Ascending aorta (tissue), 2 donors: ENCODE results near the gene COG5. TPM values are rescaled to one million over a fixed set of nuclear protein-coding genes. Genes with fewer than 3 reads are reported as not detected.

ENCODE experiments used
- DNase-seq, 2 donors: peaks; one replicate each; pipeline ENCODE4 v3.0.0-alpha.2; 2019; ENCODE audit warnings: low spot score in 2 of 2
- H3K27ac ChIP-seq, 2 donors: fragments of 200-600 bp; sonication (generic); one replicate each; pipeline ENCODE4 v1.5.1; 2016 to 2017; ENCODE audit warnings: mild to moderate bottlenecking in 1 of 2
- H3K27me3 ChIP-seq: fragments of 200-600 bp; sonication (generic); one replicate; pipeline ENCODE4 v1.5.1; 2017
- H3K36me3 ChIP-seq, 2 donors: fragments of 200-600 bp; sonication (generic); one replicate each; pipeline ENCODE4 v1.5.1; 2016
- H3K4me1 ChIP-seq, 2 donors: fragments of 200-600 bp; sonication (generic); one replicate each; pipeline ENCODE4 v1.5.1; 2016 to 2017; ENCODE audit warnings: mild to moderate bottlenecking in 1 of 2
- H3K4me3 ChIP-seq, 2 donors: fragments of 200-600 bp; sonication (generic); one replicate each; pipeline ENCODE4 v1.5.1; 2016 to 2017; ENCODE audit warnings: mild to moderate bottlenecking in 1 of 2
- H3K9me3 ChIP-seq, 2 donors: fragments of 200-600 bp; sonication (generic); one replicate each; pipeline ENCODE4 v1.5.1; 2016
- intact Hi-C: fragments of 100-400 bp; cut with DNase I; formaldehyde crosslinking; loops from one replicate; pipeline ENCODE4 v1.15.1; 2023
- total RNA-seq: library from RNA; depleted of rRNA; stranded (reverse); fragments of >200 nt; gene quantifications from one replicate; pipeline ENCODE4 v1.1.0, GENCODE V29; 2016
- TF ChIP-seq, protein P1 (sequence below), 3 experiments: fragments of 200-600 bp in 2 of 3; fragments of 450-650 bp in 1 of 3; sonication (generic) in 2 of 3; IDR thresholded peaks; one replicate each; pipeline ENCODE4 v1.5.1; 2016 to 2019; ENCODE audit warnings: antibody characterized with exemption in 3 of 3, mild to moderate bottlenecking in 1 of 3, moderate library complexity in 1 of 3

Gene COG5
- total RNA-seq, 1 donor from 2014 or later, result 16.8 TPM

DNA sequence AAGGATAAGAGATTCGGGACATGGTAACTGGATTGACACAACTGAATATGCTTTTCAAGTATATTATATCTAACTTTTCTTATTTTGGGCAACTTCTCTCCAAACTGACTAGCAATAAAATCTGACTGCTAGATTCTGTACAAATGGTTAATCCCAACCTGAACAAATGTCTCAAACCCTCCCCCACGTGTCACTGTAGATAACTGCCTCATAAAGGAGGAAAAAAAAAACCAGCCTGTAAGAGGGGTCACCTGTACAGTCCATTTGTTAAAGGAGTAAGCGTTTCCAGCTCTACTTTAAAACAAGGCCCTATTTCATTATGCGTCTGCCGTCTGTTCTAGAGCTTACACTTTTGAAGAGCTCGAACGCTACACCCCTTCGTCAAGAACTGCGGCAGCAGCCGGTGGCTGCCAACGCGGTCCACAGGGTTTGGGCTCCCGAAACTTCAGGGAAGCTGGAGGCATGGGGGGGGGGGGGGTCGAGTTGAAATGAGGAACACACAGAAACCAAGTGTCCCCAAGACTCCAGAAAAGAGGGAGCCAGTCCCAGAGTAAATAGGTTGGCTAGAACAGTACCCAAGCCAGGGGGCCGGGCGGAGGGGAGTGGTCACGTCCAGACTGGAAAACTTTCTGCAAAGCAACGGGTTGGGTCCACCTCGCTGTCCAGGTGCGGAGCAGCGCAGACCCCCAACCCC is 492 bp downstream of the COG5 start:
- H3K9me3 ChIP-seq, result no peaks in the 10 kb centered on the region
- H3K4me1 ChIP-seq, result peaks cover 3 to 21% of the 10 kb centered on the region in 2 donors
- no peaks in the 10 kb centered on the region for H3K27me3 ChIP-seq
- peak overlapping the region; percentile 94 to 96 for H3K4me3 ChIP-seq
- no peaks in the 10 kb centered on the region for H3K36me3 ChIP-seq
- TF ChIP-seq, protein P1, sequence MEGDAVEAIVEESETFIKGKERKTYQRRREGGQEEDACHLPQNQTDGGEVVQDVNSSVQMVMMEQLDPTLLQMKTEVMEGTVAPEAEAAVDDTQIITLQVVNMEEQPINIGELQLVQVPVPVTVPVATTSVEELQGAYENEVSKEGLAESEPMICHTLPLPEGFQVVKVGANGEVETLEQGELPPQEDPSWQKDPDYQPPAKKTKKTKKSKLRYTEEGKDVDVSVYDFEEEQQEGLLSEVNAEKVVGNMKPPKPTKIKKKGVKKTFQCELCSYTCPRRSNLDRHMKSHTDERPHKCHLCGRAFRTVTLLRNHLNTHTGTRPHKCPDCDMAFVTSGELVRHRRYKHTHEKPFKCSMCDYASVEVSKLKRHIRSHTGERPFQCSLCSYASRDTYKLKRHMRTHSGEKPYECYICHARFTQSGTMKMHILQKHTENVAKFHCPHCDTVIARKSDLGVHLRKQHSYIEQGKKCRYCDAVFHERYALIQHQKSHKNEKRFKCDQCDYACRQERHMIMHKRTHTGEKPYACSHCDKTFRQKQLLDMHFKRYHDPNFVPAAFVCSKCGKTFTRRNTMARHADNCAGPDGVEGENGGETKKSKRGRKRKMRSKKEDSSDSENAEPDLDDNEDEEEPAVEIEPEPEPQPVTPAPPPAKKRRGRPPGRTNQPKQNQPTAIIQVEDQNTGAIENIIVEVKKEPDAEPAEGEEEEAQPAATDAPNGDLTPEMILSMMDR (IDR thresholded peaks at IDR 0.05), result no peak
- DNase-seq, result peak in 1 of 2 donors; percentile 21
- peak overlapping the region; percentile 96 to 97 for H3K27ac ChIP-seq
- intact Hi-C loops, result loop anchor here (1.0 to 10.0 kb wide), 5 partner anchors 17 to 179 kb away; partner anchors contain the start of genes BCAP29 and CBLL1

DNA sequence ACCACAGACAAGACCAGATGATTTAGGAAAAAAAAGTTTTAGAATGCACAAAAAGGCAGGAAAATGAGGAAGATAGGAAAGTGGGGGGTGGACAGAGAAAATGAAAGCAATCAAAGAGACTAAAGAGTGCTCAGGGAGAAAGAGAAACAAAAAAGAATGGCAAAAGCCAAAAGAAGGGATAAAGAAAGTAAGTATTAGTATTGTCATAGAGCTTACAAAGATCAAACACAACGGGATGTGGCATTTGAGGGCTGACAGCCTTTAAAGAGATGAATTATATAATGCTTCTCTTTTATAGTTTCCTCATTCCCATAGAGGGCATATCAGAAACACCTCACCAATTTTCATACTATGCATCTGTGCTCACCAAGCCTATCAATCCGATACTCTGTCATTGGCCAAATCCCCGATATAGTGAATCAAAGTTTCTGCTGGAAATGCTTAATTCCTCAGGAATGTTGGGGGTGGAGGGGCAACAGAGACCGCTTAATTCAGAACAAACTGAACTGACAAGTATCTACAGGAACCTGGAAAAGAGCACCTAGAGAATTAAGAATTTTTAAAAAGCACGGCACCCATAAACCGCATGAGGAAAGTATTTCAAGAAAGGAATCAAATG is 2.7 kb downstream of the COG5 start:
- intact Hi-C loops, result loop anchor here (5.0 to 10.0 kb wide), 3 partner anchors 99 to 181 kb away; partner anchors contain the start of gene CBLL1
- peaks cover 3 to 21% of the 10 kb centered on the region in 2 donors for H3K4me1 ChIP-seq
- DNase-seq, result no peak
- H3K9me3 ChIP-seq, result no peaks in the 10 kb centered on the region
- no peaks in the 10 kb centered on the region for H3K27me3 ChIP-seq
- peak overlapping the region in 1 of 2 donors; percentile 43 for H3K27ac ChIP-seq
- peaks cover 4 to 13% of the 10 kb centered on the region in 2 donors for H3K36me3 ChIP-seq
- peak overlapping the region in 1 of 2 donors; percentile 10 for H3K4me3 ChIP-seq
- TF ChIP-seq, protein P1 (IDR thresholded peaks at IDR 0.05), result no peak

DNA sequence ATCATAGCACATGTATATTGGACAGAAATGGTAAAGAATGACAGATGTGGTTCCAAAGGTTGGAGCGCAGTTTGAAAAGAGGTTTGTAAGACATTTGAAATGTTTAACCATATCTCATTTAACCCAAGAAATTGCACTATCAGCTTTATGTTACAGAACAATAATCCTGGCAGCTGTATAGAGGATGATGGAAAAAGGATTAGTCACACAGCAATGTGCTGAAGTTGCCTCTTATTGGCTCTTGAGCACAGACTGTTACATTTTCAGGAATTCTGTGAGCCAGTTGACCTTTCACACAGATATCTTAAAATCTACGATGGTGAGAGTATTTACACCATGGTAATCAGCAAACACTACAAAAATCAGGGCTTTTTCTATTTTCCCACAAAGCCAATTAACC is 3.9 kb downstream of the COG5 start:
- H3K27ac ChIP-seq, result peak overlapping the region; percentile 43
- DNase-seq, result no peak
- H3K9me3 ChIP-seq, result no peaks in the 10 kb centered on the region
- H3K4me3 ChIP-seq, result no peak overlapping the region
- H3K4me1 ChIP-seq, result peaks cover 3 to 13% of the 10 kb centered on the region in 2 donors
- TF ChIP-seq, protein P1 (IDR thresholded peaks at IDR 0.05), result no peak
- peaks cover 8 to 24% of the 10 kb centered on the region in 2 donors for H3K36me3 ChIP-seq
- H3K27me3 ChIP-seq, result no peaks in the 10 kb centered on the region
- intact Hi-C loops, result loop anchor here (5.0 to 10.0 kb wide), 3 partner anchors 98 to 182 kb away; partner anchors contain the start of gene CBLL1

DNA sequence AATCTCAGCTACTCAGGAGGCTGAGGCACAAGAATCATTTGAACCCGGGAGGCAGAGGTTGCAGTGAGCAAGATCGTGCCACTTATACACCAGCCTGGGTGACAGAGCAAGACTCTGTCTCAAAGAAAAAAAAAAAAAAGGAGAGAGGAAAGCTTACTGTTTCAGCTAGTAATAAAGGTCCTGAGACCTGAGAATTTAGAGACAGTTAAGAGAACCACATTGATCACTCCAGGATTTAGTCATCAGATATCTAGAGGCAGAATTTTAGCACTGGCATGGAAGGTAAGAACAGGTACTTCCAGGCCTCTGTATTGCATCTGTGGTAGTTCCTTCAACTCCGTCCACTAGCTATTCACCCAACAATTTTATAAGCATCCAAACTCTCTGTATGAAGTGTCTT is 7.8 kb downstream of the COG5 start:
- Histone ChIP-seq H3K9me3 (no peaks in the 10 kb centered on the region), H3K4me3 (no peak overlapping the region), H3K27me3 (no peaks in the 10 kb centered on the region), H3K4me1 (peaks cover 3% of the 10 kb centered on the region in 2 donors), H3K36me3 (peaks cover 20 to 36% of the 10 kb centered on the region in 2 donors), H3K27ac (no peak overlapping the region)
- TF ChIP-seq, protein P1 (IDR thresholded peaks at IDR 0.05), result no peak
- intact Hi-C loops, result no loop called here
- DNase-seq, result no peak

DNA sequence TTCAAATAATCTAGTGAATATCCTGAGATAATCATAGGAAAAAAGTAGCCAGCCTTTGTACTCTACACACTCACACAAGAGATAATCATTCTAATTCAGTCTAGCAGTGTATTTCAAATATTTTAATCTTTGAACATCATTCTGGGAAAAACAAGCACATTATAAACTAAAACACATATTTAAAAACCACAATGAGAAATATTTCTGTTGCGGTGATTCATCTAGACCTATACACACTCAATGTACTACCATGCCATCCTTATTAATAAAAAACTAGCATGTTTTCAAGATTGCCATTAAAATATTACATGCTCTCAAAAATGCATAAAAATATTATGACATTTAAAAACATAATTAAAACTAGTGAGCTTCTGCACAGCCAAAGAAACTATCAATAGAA is 11.8 kb downstream of the COG5 start:
- Histone ChIP-seq H3K4me1 (no peaks in the 10 kb centered on the region), H3K4me3 (no peak overlapping the region), H3K9me3 (no peaks in the 10 kb centered on the region), H3K36me3 (peaks cover 20 to 42% of the 10 kb centered on the region in 2 donors), H3K27ac (no peak overlapping the region), H3K27me3 (no peaks in the 10 kb centered on the region)
- intact Hi-C loops, result loop anchor here (5.0 kb wide), 1 partner anchor 75 kb away; no protein-coding TSS in a partner anchor
- no peak for DNase-seq
- TF ChIP-seq, protein P1 (IDR thresholded peaks at IDR 0.05), result no peak
